ENCODE results near the gene SYT6.

DNA sequence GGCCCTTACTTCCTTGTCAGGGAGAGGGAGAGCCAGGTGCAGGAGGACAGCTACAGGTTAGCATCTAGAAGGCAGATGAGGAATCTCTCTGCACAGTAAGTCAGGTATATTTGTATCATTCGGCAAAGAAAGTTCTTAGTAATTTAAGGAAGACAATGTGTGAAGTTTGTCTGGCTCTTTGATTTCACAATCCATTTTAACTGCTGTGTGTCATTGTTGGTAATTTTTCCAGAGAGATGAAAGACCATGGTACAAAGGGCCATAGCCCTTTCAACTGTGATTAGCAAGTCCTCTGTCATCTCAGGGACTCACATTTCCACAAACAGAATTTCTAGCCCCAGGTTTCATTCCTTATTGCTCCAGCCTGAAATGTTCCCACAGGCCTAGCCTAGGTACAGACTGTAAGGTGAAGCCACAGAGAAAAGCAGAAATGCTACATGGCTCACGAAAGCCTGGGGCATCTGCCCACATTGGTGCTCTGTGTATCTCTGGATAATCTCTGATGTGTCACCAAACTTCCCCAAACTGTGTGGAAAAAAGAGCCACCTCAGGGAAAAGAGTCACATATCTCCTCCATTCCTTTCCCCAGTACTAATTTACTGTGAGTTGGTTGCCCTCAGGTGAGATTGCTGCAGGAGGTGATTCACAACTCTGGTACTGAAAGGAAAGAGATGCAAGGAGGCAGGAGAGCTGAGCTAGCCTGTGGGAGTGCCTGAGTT, 70.6 kb downstream of the SYT6 start:
- TF ChIP-seq, protein P1, sequence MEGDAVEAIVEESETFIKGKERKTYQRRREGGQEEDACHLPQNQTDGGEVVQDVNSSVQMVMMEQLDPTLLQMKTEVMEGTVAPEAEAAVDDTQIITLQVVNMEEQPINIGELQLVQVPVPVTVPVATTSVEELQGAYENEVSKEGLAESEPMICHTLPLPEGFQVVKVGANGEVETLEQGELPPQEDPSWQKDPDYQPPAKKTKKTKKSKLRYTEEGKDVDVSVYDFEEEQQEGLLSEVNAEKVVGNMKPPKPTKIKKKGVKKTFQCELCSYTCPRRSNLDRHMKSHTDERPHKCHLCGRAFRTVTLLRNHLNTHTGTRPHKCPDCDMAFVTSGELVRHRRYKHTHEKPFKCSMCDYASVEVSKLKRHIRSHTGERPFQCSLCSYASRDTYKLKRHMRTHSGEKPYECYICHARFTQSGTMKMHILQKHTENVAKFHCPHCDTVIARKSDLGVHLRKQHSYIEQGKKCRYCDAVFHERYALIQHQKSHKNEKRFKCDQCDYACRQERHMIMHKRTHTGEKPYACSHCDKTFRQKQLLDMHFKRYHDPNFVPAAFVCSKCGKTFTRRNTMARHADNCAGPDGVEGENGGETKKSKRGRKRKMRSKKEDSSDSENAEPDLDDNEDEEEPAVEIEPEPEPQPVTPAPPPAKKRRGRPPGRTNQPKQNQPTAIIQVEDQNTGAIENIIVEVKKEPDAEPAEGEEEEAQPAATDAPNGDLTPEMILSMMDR (IDR thresholded peaks at IDR 0.05) = no peak
- TF ChIP-seq POLR2A (IDR thresholded peaks at IDR 0.05) = no peak

Measured in thyroid gland (tissue), 4 donors.